AG09309 (cell line): ENCODE results near the gene GMEB2.

Experiments
- DNase-seq: peaks from one replicate; pipeline ENCODE4 v3.0.0-alpha.2; 2010; ENCODE audit warnings: low read depth
- H3K4me3 ChIP-seq: 2 replicates; pipeline ENCODE4 v1.5.1; 2011; ENCODE audit warnings: mild to moderate bottlenecking, low read depth, low read length, moderate library complexity; ENCODE audit not compliant: control insufficient read depth
- TF ChIP-seq, protein P1 (sequence below): IDR thresholded peaks from 2 replicates; pipeline ENCODE4 v1.5.1; 2011; ENCODE audit warnings: mild to moderate bottlenecking, low read depth, low read length, inconsistent platforms; ENCODE audit not compliant: insufficient read depth, control insufficient read depth; ENCODE audit errors: missing control alignments

The GMEB2 gene

DNA sequence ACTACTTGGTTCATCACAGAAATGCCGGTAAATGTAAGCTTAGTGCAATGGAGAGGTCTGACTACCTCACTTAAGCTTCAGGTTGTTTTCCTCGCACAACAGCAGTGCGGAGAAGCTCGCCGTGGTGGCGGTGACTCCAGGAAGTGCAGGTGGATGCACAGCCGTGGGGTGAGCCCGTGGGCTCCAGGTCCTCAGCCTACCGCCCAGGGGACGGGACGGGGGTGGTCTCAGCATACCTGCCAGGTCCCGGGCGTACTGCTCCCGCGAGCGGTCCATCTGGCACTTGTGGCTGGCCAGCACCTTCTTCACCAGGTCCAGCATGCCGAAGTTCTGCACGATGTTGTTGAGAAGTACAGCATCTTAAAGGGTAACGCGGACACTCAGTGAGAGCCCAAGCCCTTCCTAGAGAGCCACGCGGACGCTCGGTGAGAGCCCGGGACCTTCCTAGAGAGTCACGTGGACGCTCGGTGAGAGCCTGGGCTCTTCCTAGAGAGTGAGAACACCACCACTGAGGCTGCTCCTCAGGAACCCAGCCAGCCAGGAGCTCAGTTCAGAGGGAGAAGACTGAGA is 35.0 kb downstream of the GMEB2 start:
- no peak for DNase-seq
- TF ChIP-seq, protein P1, sequence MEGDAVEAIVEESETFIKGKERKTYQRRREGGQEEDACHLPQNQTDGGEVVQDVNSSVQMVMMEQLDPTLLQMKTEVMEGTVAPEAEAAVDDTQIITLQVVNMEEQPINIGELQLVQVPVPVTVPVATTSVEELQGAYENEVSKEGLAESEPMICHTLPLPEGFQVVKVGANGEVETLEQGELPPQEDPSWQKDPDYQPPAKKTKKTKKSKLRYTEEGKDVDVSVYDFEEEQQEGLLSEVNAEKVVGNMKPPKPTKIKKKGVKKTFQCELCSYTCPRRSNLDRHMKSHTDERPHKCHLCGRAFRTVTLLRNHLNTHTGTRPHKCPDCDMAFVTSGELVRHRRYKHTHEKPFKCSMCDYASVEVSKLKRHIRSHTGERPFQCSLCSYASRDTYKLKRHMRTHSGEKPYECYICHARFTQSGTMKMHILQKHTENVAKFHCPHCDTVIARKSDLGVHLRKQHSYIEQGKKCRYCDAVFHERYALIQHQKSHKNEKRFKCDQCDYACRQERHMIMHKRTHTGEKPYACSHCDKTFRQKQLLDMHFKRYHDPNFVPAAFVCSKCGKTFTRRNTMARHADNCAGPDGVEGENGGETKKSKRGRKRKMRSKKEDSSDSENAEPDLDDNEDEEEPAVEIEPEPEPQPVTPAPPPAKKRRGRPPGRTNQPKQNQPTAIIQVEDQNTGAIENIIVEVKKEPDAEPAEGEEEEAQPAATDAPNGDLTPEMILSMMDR = no peak
- no peak overlapping the region for H3K4me3 ChIP-seq

DNA sequence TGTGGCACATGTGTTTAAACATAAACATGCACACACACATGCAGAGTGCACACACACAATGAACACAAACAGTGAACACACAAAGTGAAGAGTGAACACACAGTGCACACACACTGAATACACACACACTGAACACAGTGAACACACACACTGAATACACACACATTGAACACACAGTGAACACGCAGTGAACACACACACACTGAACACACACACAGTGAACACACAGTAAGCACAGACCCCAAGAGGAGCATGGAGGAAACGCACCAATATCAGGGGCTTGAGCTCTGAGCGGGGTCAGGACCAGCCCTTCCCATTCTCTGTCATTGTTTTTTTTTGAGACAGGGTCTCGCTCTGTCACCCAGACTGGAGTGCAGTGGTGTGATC is 35.8 kb downstream of the GMEB2 start:
- H3K4me3 ChIP-seq = no peak overlapping the region
- TF ChIP-seq, protein P1 = no peak
- DNase-seq = no peak

DNA sequence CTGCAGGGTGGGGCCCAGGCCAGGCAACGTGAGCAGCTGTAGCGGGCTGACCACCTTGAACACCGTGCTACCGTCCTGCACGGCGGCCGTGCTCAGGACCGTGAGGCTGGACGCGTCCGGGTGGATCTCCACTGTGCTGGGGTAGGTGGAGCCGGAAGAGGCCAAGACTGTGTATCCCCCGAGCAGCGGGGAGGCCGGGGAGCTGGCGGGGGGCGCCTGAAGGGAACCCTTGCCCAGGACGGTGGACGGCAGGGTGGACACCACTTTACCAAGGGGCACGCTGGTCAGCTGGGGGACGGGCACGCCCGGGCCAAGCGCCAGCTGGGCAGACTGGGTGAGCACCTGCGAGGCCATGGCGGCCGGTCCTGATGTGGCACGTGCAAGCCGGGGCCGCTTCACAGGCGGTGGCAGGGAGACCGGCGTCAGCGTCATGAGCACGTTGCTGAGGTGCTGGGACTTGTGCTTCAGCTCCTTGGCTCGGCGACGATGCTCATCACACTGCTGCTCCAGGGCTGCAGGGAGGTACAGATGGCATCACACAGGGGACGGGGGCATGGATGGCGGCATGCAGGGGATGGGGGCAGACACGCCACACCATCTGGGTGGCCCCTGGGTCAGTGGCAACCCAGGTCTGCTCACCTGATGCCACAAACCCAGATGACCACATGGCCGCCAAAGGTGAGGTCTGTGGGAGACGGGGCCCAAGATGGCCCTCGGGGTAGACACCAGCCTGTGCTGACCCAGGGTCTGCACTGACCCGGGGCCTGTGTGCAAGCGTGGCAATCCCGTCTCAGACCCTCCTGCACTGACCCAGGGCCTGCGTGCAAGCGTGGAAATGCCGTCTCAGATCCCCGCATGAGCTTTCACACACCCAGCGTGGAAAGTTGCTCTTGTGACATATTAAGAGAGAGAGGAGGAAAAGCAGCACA is 36.4 kb downstream of the GMEB2 start:
- no peak overlapping the region for H3K4me3 ChIP-seq
- TF ChIP-seq, protein P1 = no peak
- DNase-seq = no peak

DNA sequence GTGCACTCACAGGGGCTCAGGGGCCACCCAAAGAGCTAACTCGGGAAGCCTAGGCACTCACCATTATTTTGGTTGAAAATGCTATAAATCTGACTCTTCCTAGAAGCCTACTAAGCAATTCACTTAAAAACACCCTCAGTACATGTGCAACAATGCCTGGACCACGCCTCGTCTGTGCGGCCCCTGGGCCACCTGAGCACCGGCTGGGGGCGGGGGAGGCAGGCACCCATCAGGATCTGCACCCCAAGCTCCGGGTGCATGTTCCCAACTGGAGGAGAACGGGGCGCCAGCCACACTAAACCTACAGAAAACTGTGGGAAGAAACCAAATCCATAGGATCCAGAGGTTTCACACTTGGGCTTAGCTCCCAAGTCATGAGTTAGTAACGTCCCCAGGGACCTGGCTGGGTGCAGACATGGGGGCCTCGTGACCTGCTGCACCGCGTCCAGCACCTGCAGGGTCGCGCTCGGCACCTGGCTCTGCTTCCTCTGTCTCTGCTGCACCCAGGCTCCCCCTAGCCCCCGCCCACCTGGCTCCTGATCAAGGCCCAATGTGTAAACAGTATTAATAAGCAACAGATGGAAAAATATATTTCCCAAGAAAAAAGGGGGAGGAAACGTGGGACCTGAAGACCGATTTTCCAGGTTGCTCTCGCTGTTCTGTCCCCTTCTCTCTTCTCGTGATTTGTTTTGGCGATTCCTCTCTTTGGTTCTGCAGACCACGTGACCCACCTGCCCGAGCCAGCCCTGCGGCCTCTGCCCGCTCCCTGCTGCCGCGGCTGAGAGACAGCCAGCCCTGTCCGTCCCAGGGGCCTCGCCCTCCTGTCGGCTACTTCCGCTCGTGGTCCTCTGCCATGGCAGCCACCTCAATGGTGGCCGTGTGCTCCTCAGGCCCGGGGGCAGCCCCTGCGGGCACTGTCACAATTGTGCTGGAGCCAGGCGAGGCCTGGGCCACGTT is 37.4 kb downstream of the GMEB2 start:
- TF ChIP-seq, protein P1 = no peak
- H3K4me3 ChIP-seq = no peak overlapping the region
- DNase-seq = no peak

DNA sequence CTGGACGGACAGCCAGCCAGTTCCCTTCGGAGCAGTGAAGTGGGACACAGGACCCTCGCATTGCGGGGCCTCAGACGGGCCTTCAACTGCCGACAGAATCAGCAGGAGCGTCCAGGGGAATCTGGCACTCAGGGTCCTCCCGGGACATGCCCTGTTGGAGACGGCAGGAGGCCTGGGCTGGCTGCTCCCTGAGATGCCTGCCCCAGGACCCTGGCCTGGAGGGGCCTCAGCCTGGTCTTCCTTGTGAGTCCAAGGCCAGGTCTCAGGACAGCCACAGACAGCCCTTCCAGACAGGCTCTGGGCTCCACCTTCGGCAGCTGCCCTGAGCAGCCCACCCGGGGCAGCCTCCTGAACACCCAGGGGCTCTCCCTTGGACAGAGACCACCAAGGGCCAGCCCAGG is 38.3 kb downstream of the GMEB2 start:
- DNase-seq = no peak
- no peak overlapping the region for H3K4me3 ChIP-seq
- TF ChIP-seq, protein P1 = no peak
